GM12878 (cell line): ENCODE data around the gene AMN1. TPM values are rescaled to one million over a fixed set of nuclear protein-coding genes. Genes with fewer than 3 reads are reported as not detected.

Experiments
- ATAC-seq: fragments of 200-7000 bp; cut with Tn5 transposase; 3 replicates; pipeline ENCODE4 v1.9.1; 2020; ENCODE audit warnings: mild to moderate bottlenecking, moderate library complexity
- Bru-seq: library from RNA; stranded (reverse); fragments of 400-500 nt; gene quantifications from one replicate; lab custom pipeline; 2021; lab: Mats Ljungman, UMichigan
- BruChase-seq, 2 experiments: library from RNA; stranded (reverse); fragments of 400-500 nt; gene quantifications; one replicate each; lab custom pipeline; 2021; lab: Mats Ljungman, UMichigan
- BruUV-seq: library from RNA; stranded (reverse); fragments of 400-500 nt; replicated peaks from 2 replicates; lab custom pipeline; 2021; lab: Mats Ljungman, UMichigan
- CTCF ChIA-PET: fragments of 300-600 bp; sonication (Branson Sonifier 250); formaldehyde crosslinking; extraction: SDS; loops from one replicate; lab custom pipeline; 2021; ENCODE audit warnings: inconsistent platforms; lab: Yijun Ruan, JAX
- POLR2A ChIA-PET: fragments of 350-600 bp; formaldehyde crosslinking; extraction: SDS; loops from one replicate; lab custom pipeline; 2021; ENCODE audit warnings: inconsistent platforms; lab: Charles Lee
- RAD21 ChIA-PET: fragments of 300-600 bp; sonication (Branson Sonifier 250); formaldehyde crosslinking; loops from one replicate; lab custom pipeline; 2023; ENCODE audit warnings: antibody characterized with exemption; ENCODE audit not compliant: unreplicated experiment; lab: Charles Lee
- SMC1A ChIA-PET: fragments of 300-600 bp; sonication (Branson Sonifier 250); formaldehyde crosslinking; loops from one replicate; lab custom pipeline; 2023; ENCODE audit not compliant: unreplicated experiment, uncharacterized antibody; lab: Charles Lee
- DNase-seq: peaks from one replicate; pipeline ENCODE4 v3.0.0-alpha.2; 2011; ENCODE audit warnings: low read depth, low spot score
- FAIRE-seq: peaks from 3 replicates; lab custom pipeline; 2011; peaks lifted over from hg19 to GRCh38; lab: Jason Lieb, UNC
- H2AFZ ChIP-seq: 2 replicates; pipeline ENCODE4 v1.6.0; 2011; ENCODE audit warnings: low read depth, low read length, control low read depth; ENCODE audit not compliant: control insufficient read depth
- H3K27ac ChIP-seq: 2 replicates; pipeline ENCODE4 v1.5.1; 2011; ENCODE audit warnings: control low read depth; ENCODE audit not compliant: control insufficient read depth, insufficient read depth
- H3K27me3 ChIP-seq, 2 experiments: replicated peaks in 1 of 2; 2 replicates each; pipeline versions ENCODE4 v1.6.0 to v1.6.1; 2011; ENCODE audit warnings: low read length in 1 of 2; ENCODE audit not compliant: control insufficient read depth in 2 of 2, insufficient read depth in 2 of 2
- H3K36me3 ChIP-seq, 2 experiments: 2 replicates each; pipeline ENCODE4 v1.5.1; 2011; ENCODE audit warnings: low read length in 1 of 2; ENCODE audit not compliant: control insufficient read depth in 2 of 2, insufficient read depth in 2 of 2
- H3K4me1 ChIP-seq: 2 replicates; pipeline ENCODE4 v1.6.1; 2011; ENCODE audit warnings: mild to moderate bottlenecking, low read length, moderate library complexity, mixed read lengths; ENCODE audit not compliant: control insufficient read depth, insufficient read depth
- H3K4me2 ChIP-seq: 2 replicates; pipeline ENCODE4 v1.6.0; 2011; ENCODE audit warnings: control low read depth; ENCODE audit not compliant: control insufficient read depth, insufficient read depth
- H3K4me3 ChIP-seq: fragments of 200-600 bp; sonication (generic); 2 replicates; pipeline ENCODE4 v1.5.1; 2016
- H3K79me2 ChIP-seq: 2 replicates; pipeline ENCODE4 v1.6.0; 2011; ENCODE audit warnings: low read length; ENCODE audit not compliant: control insufficient read depth, insufficient read depth
- H3K9ac ChIP-seq: 2 replicates; pipeline ENCODE4 v1.8.0; 2011; ENCODE audit warnings: low read length, control low read depth, mixed read lengths; ENCODE audit not compliant: control insufficient read depth, insufficient read depth
- H3K9me3 ChIP-seq: replicated peaks from 3 replicates; pipeline ENCODE4 v1.5.1; 2011; ENCODE audit warnings: mild to moderate bottlenecking, low read length; ENCODE audit not compliant: control insufficient read depth, insufficient read depth
- H4K20me1 ChIP-seq: 2 replicates; pipeline ENCODE4 v1.6.0; 2011; ENCODE audit not compliant: control insufficient read depth, insufficient read depth
- CEBPB ChIP-seq, 2 experiments: fragments of 150-350 bp in 1 of 2; IDR thresholded peaks; 2 replicates each; pipeline ENCODE4 v1.6.1; 2012 to 2014; ENCODE audit warnings: low read depth in 2 of 2, low read length in 2 of 2, borderline replicate concordance in 1 of 2, inconsistent platforms in 1 of 2
- HDGF ChIP-seq: fragments of 450-650 bp; IDR thresholded peaks from 2 replicates; pipeline ENCODE4 v1.6.1; 2016; ENCODE audit warnings: antibody characterized with exemption
- MYB ChIP-seq: fragments of 150-350 bp; IDR thresholded peaks from 2 replicates; pipeline ENCODE4 v1.6.1; 2014; ENCODE audit warnings: mild to moderate bottlenecking, low read depth, low read length, borderline replicate concordance
- MYC ChIP-seq: IDR thresholded peaks from 2 replicates; pipeline ENCODE4 v1.6.1; 2011; ENCODE audit warnings: mild to moderate bottlenecking, low read length, moderate library complexity, inconsistent platforms; ENCODE audit not compliant: insufficient read depth, insufficient replicate concordance, insufficient read length, severe bottlenecking
- NFIC ChIP-seq: IDR thresholded peaks from 2 replicates; pipeline ENCODE4 v1.6.1; 2012; ENCODE audit warnings: low read depth, mild to moderate bottlenecking, inconsistent platforms, low read length, moderate library complexity
- NRF1 ChIP-seq: conservative IDR thresholded peaks from 2 replicates; pipeline ENCODE4 v1.6.1; 2011; ENCODE audit warnings: mild to moderate bottlenecking, low read depth, low read length, improper control_type of control experiment
- RAD21 ChIP-seq: IDR thresholded peaks from 2 replicates; pipeline ENCODE4 v1.6.1; 2011; ENCODE audit warnings: mild to moderate bottlenecking, low read depth, low read length, moderate library complexity; ENCODE audit not compliant: insufficient read depth
- SKIL ChIP-seq: fragments of 450-650 bp; IDR thresholded peaks from 2 replicates; pipeline ENCODE4 v1.6.1; 2017; ENCODE audit warnings: mild to moderate bottlenecking, low read depth, inconsistent platforms; ENCODE audit not compliant: poor library complexity, severe bottlenecking
- SMAD1 ChIP-seq: fragments of 450-650 bp; IDR thresholded peaks from 2 replicates; pipeline ENCODE4 v1.6.1; 2018; ENCODE audit warnings: mild to moderate bottlenecking, low read depth; ENCODE audit not compliant: partially characterized antibody
- ZNF24 ChIP-seq: fragments of 450-650 bp; IDR thresholded peaks from 2 replicates; pipeline ENCODE4 v1.6.1; 2017; ENCODE audit warnings: antibody characterized with exemption, mild to moderate bottlenecking
- WGBS: methylation state at CpG from one replicate; pipeline ENCODE4 v1.1.6; 2016; ENCODE audit warnings: low lambda C conversion rate; ENCODE audit not compliant: insufficient replicate concordance, insufficient coverage; ENCODE audit errors: missing lambda C conversion rate; 5-methylcytosine and 5-hydroxymethylcytosine counted together
- in situ Hi-C: fragments of 300-500 bp; cut with MboI; formaldehyde crosslinking; loops from 9 replicates; pipeline ENCODE4 v1.14.3; 2018; ENCODE audit warnings: mixed read lengths
- intact Hi-C: fragments of 100-400 bp; cut with micrococcal nuclease; formaldehyde crosslinking; loops from one replicate; pipeline ENCODE4 v1.14.2; 2022; ENCODE audit not compliant: unreplicated experiment
- long read RNA-seq, 2 experiments: library from polyadenylated mRNA; unstranded; transcript quantifications; one replicate each; pipeline ENCODE4 v2.0.0, GENCODE V29; 2019 to 2020
- polyA minus RNA-seq, 3 experiments: library from RNA; depleted of rRNA, polyadenylated mRNA; stranded (reverse); fragments of >200 nt; gene quantifications; 2 replicates each; pipeline ENCODE4 v1.2.3, GENCODE V29; 2011
- polyA plus RNA-seq, 11 experiments: library from polyadenylated mRNA; depleted of rRNA in 4 of 11; unstranded in 6 of 11; stranded (reverse) in 5 of 11; fragments of >200 nt; fragmentation: Nextera tagmentation in 4 of 11; fragmentation: Illumina TruSeq in 1 of 11; extraction: Ambion mirVana in 4 of 11; extraction: Trizol in 1 of 11; gene quantifications; 1 replicate in 1 of 11; 2 replicates in 10 of 11; pipeline versions ENCODE4 v1.2.1 to v1.2.3, GENCODE V29; 2011 to 2016; ENCODE audit warnings: inconsistent platforms in 2 of 11, missing spikeins in 2 of 11, low read depth in 1 of 11
- total RNA-seq, 4 experiments: library from RNA; depleted of rRNA in 3 of 4; stranded (reverse); fragments of >200 nt in 3 of 4; fragmentation: Illumina TruSeq in 1 of 4; extraction: Trizol in 1 of 4; gene quantifications; 2 replicates each; pipeline versions ENCODE4 v1.2.1 to v1.2.3, GENCODE V29; 2013 to 2021
- TF ChIP-seq, protein P1 (sequence below): fragments of 450-650 bp; IDR thresholded peaks from 2 replicates; pipeline ENCODE4 v1.6.1; 2017; ENCODE audit warnings: mild to moderate bottlenecking

The AMN1 gene
- total RNA-seq (2013; cell fraction: nucleolus; rRNA removed): 28.2 and 31.0 TPM in 2 replicates
- total RNA-seq (2014; rRNA removed) (6.8 and 7.5 TPM in 2 replicates), total RNA-seq (2014; rRNA removed; fragmentation: Illumina TruSeq; extraction: Trizol) (7.3 and 7.8 TPM in 2 replicates), total RNA-seq (2021) (5.3 and 5.4 TPM in 2 replicates), polyA plus RNA-seq (2011; rRNA removed) (15.9 and 23.5 TPM in 2 replicates), polyA plus RNA-seq (2014; fragmentation: Illumina TruSeq; extraction: Trizol) (7.8 and 22.9 TPM in 2 replicates), polyA plus RNA-seq (2014; fragmentation: Nextera tagmentation; extraction: Ambion mirVana) (10 to 100 TPM; 15.2 to 19.3 TPM), polyA plus RNA-seq (2014; rRNA removed) (7.0 and 10.3 TPM in 2 replicates), polyA plus RNA-seq (2016; fragmentation: Nextera tagmentation; extraction: Ambion mirVana) (1 to 10 TPM; 8.8 to 9.8 TPM), polyA minus RNA-seq (2011; rRNA and poly(A)+ RNA removed) (5.8 and 8.9 TPM in 2 replicates), Bru-seq, nascent RNA (percentile 68 among the genes with signal in this experiment), BruChase-seq, experiment 1, labeled RNA remaining after a 6-hour chase (percentile 59 among the genes with signal in this experiment), BruChase-seq, experiment 2, labeled RNA remaining after a 2-hour chase (percentile 61 among the genes with signal in this experiment)
- polyA plus RNA-seq (2011; ENCODE audit: low read depth): 3.7 TPM
- 6.1 and 10.1 TPM in 2 replicates for polyA plus RNA-seq (2011; cell fraction: cytosol; rRNA removed)
- polyA plus RNA-seq (2011; cell fraction: nucleus; rRNA removed): 6.8 and 9.1 TPM in 2 replicates
- 3.2 and 8.9 TPM in 2 replicates for polyA plus RNA-seq (2012)
- polyA minus RNA-seq (2011; cell fraction: cytosol; rRNA and poly(A)+ RNA removed): 1.9 and 4.0 TPM in 2 replicates
- polyA minus RNA-seq (2011; cell fraction: nucleus; rRNA and poly(A)+ RNA removed): 2.8 and 5.1 TPM in 2 replicates
- long read RNA-seq, experiment 1, partial matches to known transcripts: 0 of 3 reads
- long read RNA-seq, experiment 1, other reads (novel, unspliced or antisense): 1 of 3 reads
- long read RNA-seq, experiment 2, transcript AMN1-201 (7 exons, 2,110 nt): major isoform, 15 of 34 reads
- long read RNA-seq, experiment 2, transcript AMN1-211 (6 exons, 880 nt): minor isoform, 7 of 34 reads
- long read RNA-seq, experiment 2, partial matches to known transcripts: 1 of 34 reads
- long read RNA-seq, experiment 2, other reads (novel, unspliced or antisense): 8 of 34 reads

DNA sequence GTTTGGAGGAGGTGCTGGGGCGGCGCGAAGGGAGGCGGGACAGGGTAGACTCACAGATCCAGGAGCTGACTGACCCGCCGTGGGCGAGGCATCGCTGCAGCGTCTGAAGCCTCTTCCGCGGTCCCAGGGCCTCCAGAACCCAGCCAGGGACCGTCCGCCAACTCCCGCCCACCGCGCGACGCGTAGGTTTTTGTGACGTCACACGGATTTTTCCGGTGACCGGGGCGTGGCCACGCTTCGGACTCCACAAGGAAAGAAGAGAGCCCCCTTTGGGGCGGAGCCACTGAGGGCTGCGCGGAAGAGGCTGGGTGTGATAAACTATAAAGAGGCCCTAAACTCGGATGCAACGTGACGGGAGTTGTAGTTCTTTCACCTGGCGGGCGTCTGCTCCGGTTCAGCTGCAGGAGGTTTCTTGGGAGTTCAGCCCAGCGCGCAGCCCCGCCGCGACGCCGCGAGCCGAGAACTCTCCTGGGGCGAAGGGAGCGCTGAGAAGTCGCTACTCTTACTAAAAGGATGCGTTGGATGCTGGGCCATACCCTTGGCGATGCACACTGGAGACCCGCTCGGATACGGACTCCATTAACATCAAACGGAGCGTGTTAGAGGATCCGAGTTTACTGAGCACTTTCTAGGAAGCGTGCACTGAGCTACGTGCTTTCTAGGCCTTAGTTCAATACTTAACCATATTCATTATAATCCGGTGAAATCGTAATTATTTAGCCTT, at the start of gene AMN1:
AMN1 (minus strand) TSS at position 105 of the 724 bp plus-strand sequence; CDS start at position 92, 13 bp downstream.
- peaks cover 7% of the 10 kb centered on the region for H3K79me2 ChIP-seq
- DNase-seq (peak; percentile 99), ATAC-seq (peak; percentile 96), FAIRE-seq (peak; percentile 97)
- H2AFZ ChIP-seq: peak within 1 kb of the TSS; percentile 92
- peaks cover 17% of the 10 kb centered on the region for H3K4me1 ChIP-seq
- peak within 1 kb of the TSS; percentile 79 for H3K4me3 ChIP-seq
- intact Hi-C loops (loop anchor here (1.0 to 10.0 kb wide), 4 partner anchors 20 to 166 kb away; no protein-coding TSS in a partner anchor), in situ Hi-C loops (no loop called here)
- H3K9me3 ChIP-seq: no peaks in the 10 kb centered on the region; the same call in 2 of the 3 replicates
- H3K4me2 ChIP-seq: peak within 1 kb of the TSS; percentile 85
- ChIA-PET POLR2A (interaction anchor here (0.8 to 10.1 kb wide), 8 partner anchors 9 to 83 kb away, joined by 3 to 82 read pairs (median 11); no protein-coding TSS in a partner anchor), SMC1A (interaction anchor here (1.1 to 11.6 kb wide), 12 partner anchors 10 to 583 kb away, joined by 3 to 83 read pairs (median 6); no protein-coding TSS in a partner anchor), RAD21 (interaction anchor here (0.8 to 3.4 kb wide), 13 partner anchors 14 to 232 kb away, joined by 3 to 25 read pairs (median 6); partner anchors contain the start of gene RESF1), CTCF (interaction anchor here (1.1 to 1.4 kb wide), 4 partner anchors 13 to 76 kb away, joined by 3 to 7 read pairs (median 4); no protein-coding TSS in a partner anchor)
- peak within 1 kb of the TSS; percentile 91 for H3K9ac ChIP-seq
- no peaks in the 10 kb centered on the region for H3K27me3 ChIP-seq
- no peaks in the 10 kb centered on the region for H3K36me3 ChIP-seq
- no TSS peak for BruUV-seq
- H3K27ac ChIP-seq: peak within 1 kb of the TSS; percentile 97
- no peaks in the 10 kb centered on the region for H4K20me1 ChIP-seq
- WGBS: under 1% methylated on average over 58 of the region's 59 CpGs
- TF ChIP-seq MYB: no peak
- no peak for TF ChIP-seq CEBPB (IDR thresholded peaks at IDR 0.05; ENCODE audit: borderline replicate concordance in 1 of 2, low read depth in 2 of 2, low read length in 2 of 2)
- TF ChIP-seq NRF1: peak; percentile 22; the same call in 1 of the 2 replicates
- no peak for TF ChIP-seq NFIC
- TF ChIP-seq, protein P1, sequence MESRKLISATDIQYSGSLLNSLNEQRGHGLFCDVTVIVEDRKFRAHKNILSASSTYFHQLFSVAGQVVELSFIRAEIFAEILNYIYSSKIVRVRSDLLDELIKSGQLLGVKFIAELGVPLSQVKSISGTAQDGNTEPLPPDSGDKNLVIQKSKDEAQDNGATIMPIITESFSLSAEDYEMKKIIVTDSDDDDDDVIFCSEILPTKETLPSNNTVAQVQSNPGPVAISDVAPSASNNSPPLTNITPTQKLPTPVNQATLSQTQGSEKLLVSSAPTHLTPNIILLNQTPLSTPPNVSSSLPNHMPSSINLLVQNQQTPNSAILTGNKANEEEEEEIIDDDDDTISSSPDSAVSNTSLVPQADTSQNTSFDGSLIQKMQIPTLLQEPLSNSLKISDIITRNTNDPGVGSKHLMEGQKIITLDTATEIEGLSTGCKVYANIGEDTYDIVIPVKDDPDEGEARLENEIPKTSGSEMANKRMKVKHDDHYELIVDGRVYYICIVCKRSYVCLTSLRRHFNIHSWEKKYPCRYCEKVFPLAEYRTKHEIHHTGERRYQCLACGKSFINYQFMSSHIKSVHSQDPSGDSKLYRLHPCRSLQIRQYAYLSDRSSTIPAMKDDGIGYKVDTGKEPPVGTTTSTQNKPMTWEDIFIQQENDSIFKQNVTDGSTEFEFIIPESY: no peak
- TF ChIP-seq HDGF: peak; percentile 53; the same call in 1 of the 2 replicates
- TF ChIP-seq MYC: no peak
- peak; percentile 19 for TF ChIP-seq SMAD1
- TF ChIP-seq ZNF24: no peak
- no peak for TF ChIP-seq RAD21
- TF ChIP-seq SKIL: peak; percentile 91
